Measurements from ENCODE around the gene MPHOSPH8. TPM values are rescaled to one million over a fixed set of nuclear protein-coding genes. Genes with fewer than 3 reads are reported as not detected.
A peak's percentile ranks its signal among the peaks of the same experiment; 100 is the strongest.
"Not testable (repeated sequence)": the region's sequence is repeated elsewhere in the genome, so short reads cannot be mapped to it uniquely, and the experiment has no call there.

Gene MPHOSPH8
- polyA plus RNA-seq, 1 donor (not counting 4 experiments of a cell fraction or from before 2014, with no cell fraction given), result 24.7 TPM

GRCh38 chr13:19695829-19696228 lies 62.4 kb downstream of the MPHOSPH8 start:
- FAIRE-seq (no peak), DNase-seq (ENCODE audit: low read depth, low spot score) (no peak)
- dilution Hi-C loops (cut with MboI; ENCODE audit: extremely low pct_ligation_motif_present, low sequenced_read_pairs), result no loop called here
- TF ChIP-seq EZH2 (IDR thresholded peaks at IDR 0.05; ENCODE audit: low read length) (no peak), CTCF (optimal IDR thresholded peaks at IDR 0.05 in 1 of 3, IDR thresholded peaks at IDR 0.05 in 1 of 3, conservative IDR thresholded peaks at IDR 0.05 in 1 of 3; ENCODE audit: extremely low read depth in 1 of 3, insufficient read depth in 2 of 3, low read length in 3 of 3) (no peak)
- Histone ChIP-seq H3K27ac (ENCODE audit: control insufficient read depth, insufficient read depth, low read length) (no peak overlapping the region), H3K9me3 (ENCODE audit: control insufficient read depth, low read depth, low read length) (no peaks in the 10 kb centered on the region), H3K79me2 (ENCODE audit: control insufficient read depth, insufficient read depth, low read length) (peaks cover 2% of the 10 kb centered on the region), H3K4me1 (ENCODE audit: control insufficient read depth, extremely low read depth, insufficient read depth, low read length) (peaks cover 6% of the 10 kb centered on the region), H2AFZ (ENCODE audit: control insufficient read depth, low read length) (no peak overlapping the region), H3K36me3 (ENCODE audit: control insufficient read depth in 2 of 2, extremely low read depth in 1 of 2, insufficient read depth in 2 of 2, low read length in 2 of 2) (no peaks in the 10 kb centered on the region), H3K27me3 (ENCODE audit: control insufficient read depth, extremely low read depth, insufficient read depth, low read length) (no peaks in the 10 kb centered on the region), H3K9me1 (ENCODE audit: control insufficient read depth, extremely low read depth, insufficient read depth, low read length) (no peaks in the 10 kb centered on the region), H3K4me2 (ENCODE audit: control insufficient read depth, extremely low read depth, insufficient read depth, low read depth, low read length) (no peak overlapping the region), H4K20me1 (ENCODE audit: control insufficient read depth, extremely low read depth, insufficient read depth, low read length) (no peaks in the 10 kb centered on the region), H3K9ac (ENCODE audit: control insufficient read depth, extremely low read depth, insufficient read depth, low read length) (no peak overlapping the region), H3K4me3 (ENCODE audit: control insufficient read depth in 2 of 3, extremely low read depth in 1 of 3, insufficient read depth in 2 of 3, low read depth in 1 of 3, low read length in 3 of 3) (no peak overlapping the region)

- peak; percentile 92 for FAIRE-seq
- H3K4me1 ChIP-seq (ENCODE audit: control insufficient read depth, extremely low read depth, insufficient read depth, low read length), result peaks cover 11% of the 10 kb centered on the region
These were observed 67.5 kb downstream of the MPHOSPH8 start for GRCh38 chr13:19700963-19701362.

GRCh38 chr13:19701619-19702018 lies 68.2 kb downstream of the MPHOSPH8 start:
- H3K36me3 ChIP-seq (ENCODE audit: control insufficient read depth in 2 of 2, extremely low read depth in 1 of 2, insufficient read depth in 2 of 2, low read length in 2 of 2); H3K9ac ChIP-seq (ENCODE audit: control insufficient read depth, extremely low read depth, insufficient read depth, low read length); H3K4me3 ChIP-seq (ENCODE audit: control insufficient read depth in 2 of 3, extremely low read depth in 1 of 3, insufficient read depth in 2 of 3, low read depth in 1 of 3, low read length in 3 of 3); DNase-seq (ENCODE audit: low read depth, low spot score); H3K27ac ChIP-seq (ENCODE audit: control insufficient read depth, insufficient read depth, low read length); dilution Hi-C loops (cut with MboI; ENCODE audit: extremely low pct_ligation_motif_present, low sequenced_read_pairs); H4K20me1 ChIP-seq (ENCODE audit: control insufficient read depth, extremely low read depth, insufficient read depth, low read length); H3K9me1 ChIP-seq (ENCODE audit: control insufficient read depth, extremely low read depth, insufficient read depth, low read length); H2AFZ ChIP-seq (ENCODE audit: control insufficient read depth, low read length); H3K9me3 ChIP-seq (ENCODE audit: control insufficient read depth, low read depth, low read length); H3K4me2 ChIP-seq (ENCODE audit: control insufficient read depth, extremely low read depth, insufficient read depth, low read depth, low read length); H3K79me2 ChIP-seq (ENCODE audit: control insufficient read depth, insufficient read depth, low read length); H3K27me3 ChIP-seq (ENCODE audit: control insufficient read depth, extremely low read depth, insufficient read depth, low read length): not testable (repeated sequence)
- peaks cover 11% of the 10 kb centered on the region for H3K4me1 ChIP-seq (ENCODE audit: control insufficient read depth, extremely low read depth, insufficient read depth, low read length)
- FAIRE-seq, result peak; percentile 23

More at GRCh38 chr13:19700963-19701362, 67.5 kb downstream of the MPHOSPH8 start:
- H3K9me3 ChIP-seq (ENCODE audit: control insufficient read depth, low read depth, low read length); DNase-seq (ENCODE audit: low read depth, low spot score); H3K4me3 ChIP-seq (ENCODE audit: control insufficient read depth in 2 of 3, extremely low read depth in 1 of 3, insufficient read depth in 2 of 3, low read depth in 1 of 3, low read length in 3 of 3); H3K79me2 ChIP-seq (ENCODE audit: control insufficient read depth, insufficient read depth, low read length); H3K27me3 ChIP-seq (ENCODE audit: control insufficient read depth, extremely low read depth, insufficient read depth, low read length); H2AFZ ChIP-seq (ENCODE audit: control insufficient read depth, low read length); H3K9me1 ChIP-seq (ENCODE audit: control insufficient read depth, extremely low read depth, insufficient read depth, low read length); H3K36me3 ChIP-seq (ENCODE audit: control insufficient read depth in 2 of 2, extremely low read depth in 1 of 2, insufficient read depth in 2 of 2, low read length in 2 of 2); H3K9ac ChIP-seq (ENCODE audit: control insufficient read depth, extremely low read depth, insufficient read depth, low read length); dilution Hi-C loops (cut with MboI; ENCODE audit: extremely low pct_ligation_motif_present, low sequenced_read_pairs); H4K20me1 ChIP-seq (ENCODE audit: control insufficient read depth, extremely low read depth, insufficient read depth, low read length); H3K27ac ChIP-seq (ENCODE audit: control insufficient read depth, insufficient read depth, low read length); H3K4me2 ChIP-seq (ENCODE audit: control insufficient read depth, extremely low read depth, insufficient read depth, low read depth, low read length): not testable (repeated sequence)

GRCh38 chr13:19704256-19704655 lies 70.8 kb downstream of the MPHOSPH8 start:
- H3K79me2 ChIP-seq (ENCODE audit: control insufficient read depth, insufficient read depth, low read length); dilution Hi-C loops (cut with MboI; ENCODE audit: extremely low pct_ligation_motif_present, low sequenced_read_pairs); H3K4me2 ChIP-seq (ENCODE audit: control insufficient read depth, extremely low read depth, insufficient read depth, low read depth, low read length); H3K9me1 ChIP-seq (ENCODE audit: control insufficient read depth, extremely low read depth, insufficient read depth, low read length); DNase-seq (ENCODE audit: low read depth, low spot score); H3K27me3 ChIP-seq (ENCODE audit: control insufficient read depth, extremely low read depth, insufficient read depth, low read length); H4K20me1 ChIP-seq (ENCODE audit: control insufficient read depth, extremely low read depth, insufficient read depth, low read length); H2AFZ ChIP-seq (ENCODE audit: control insufficient read depth, low read length); H3K36me3 ChIP-seq (ENCODE audit: control insufficient read depth in 2 of 2, extremely low read depth in 1 of 2, insufficient read depth in 2 of 2, low read length in 2 of 2); H3K27ac ChIP-seq (ENCODE audit: control insufficient read depth, insufficient read depth, low read length); H3K9me3 ChIP-seq (ENCODE audit: control insufficient read depth, low read depth, low read length); H3K4me3 ChIP-seq (ENCODE audit: control insufficient read depth in 2 of 3, extremely low read depth in 1 of 3, insufficient read depth in 2 of 3, low read depth in 1 of 3, low read length in 3 of 3); H3K9ac ChIP-seq (ENCODE audit: control insufficient read depth, extremely low read depth, insufficient read depth, low read length): not testable (repeated sequence)
- H3K4me1 ChIP-seq (ENCODE audit: control insufficient read depth, extremely low read depth, insufficient read depth, low read length), result peaks cover 11% of the 10 kb centered on the region
- peak; percentile 23 for FAIRE-seq

All from keratinocyte (primary cell).